ENCODE results near the gene BANK1. TPM values are rescaled to one million over a fixed set of nuclear protein-coding genes. Genes with fewer than 3 reads are reported as not detected.

BANK1 gene
- total RNA-seq, 1 experiment from 2014 or later, result not detected

GRCh38 chr4:102007959-102008425, 217.5 kb downstream of the BANK1 start:
- CTCF ChIA-PET, result interaction anchor here (0.6 kb wide), 1 partner anchor 297 kb away, joined by 3 read pairs; no protein-coding TSS in a partner anchor
- Mint-ChIP-seq H3K4me1 (ENCODE audit: insufficient read depth, unreplicated experiment) (no peaks in the 10 kb centered on the region), H3K9me3 (ENCODE audit: unreplicated experiment) (no peaks in the 10 kb centered on the region), H3K4me3 (ENCODE audit: unreplicated experiment) (no peak overlapping the region), H3K27ac (ENCODE audit: low read depth, unreplicated experiment) (no peak overlapping the region), H3K27me3 (ENCODE audit: insufficient read depth, unreplicated experiment) (no peaks in the 10 kb centered on the region), H3K36me3 (ENCODE audit: insufficient read depth, unreplicated experiment) (no peaks in the 10 kb centered on the region)
- intact Hi-C loops (cut with micrococcal nuclease), result no loop called here
- POLR2A ChIA-PET, result no interaction called here
- no TSS peak for BruUV-seq (replicated peaks)
- no peak for TF ChIP-seq CTCF (IDR thresholded peaks at IDR 0.05; ENCODE audit: unreplicated experiment)
- DNase-seq (ENCODE audit: unreplicated experiment), result no peak

GRCh38 chr4:102008711-102009110, 218.2 kb downstream of the BANK1 start:
- ChIA-PET POLR2A (no interaction called here), CTCF (interaction anchor here (0.6 kb wide), 2 partner anchors 142 to 298 kb away, joined by 3 read pairs; no protein-coding TSS in a partner anchor)
- DNase-seq (ENCODE audit: unreplicated experiment), result peak; percentile 16
- H3K27ac Mint-ChIP-seq (ENCODE audit: low read depth, unreplicated experiment), result no peak overlapping the region
- no peaks in the 10 kb centered on the region for H3K36me3 Mint-ChIP-seq (ENCODE audit: insufficient read depth, unreplicated experiment)
- intact Hi-C loops (cut with micrococcal nuclease), result no loop called here
- no TSS peak for BruUV-seq (replicated peaks)
- H3K4me1 Mint-ChIP-seq (ENCODE audit: insufficient read depth, unreplicated experiment), result no peaks in the 10 kb centered on the region
- no peaks in the 10 kb centered on the region for H3K27me3 Mint-ChIP-seq (ENCODE audit: insufficient read depth, unreplicated experiment)
- H3K9me3 Mint-ChIP-seq (ENCODE audit: unreplicated experiment), result no peaks in the 10 kb centered on the region
- no peak overlapping the region for H3K4me3 Mint-ChIP-seq (ENCODE audit: unreplicated experiment)
- no peak for TF ChIP-seq CTCF (IDR thresholded peaks at IDR 0.05; ENCODE audit: unreplicated experiment)

- no peak for TF ChIP-seq CTCF (IDR thresholded peaks at IDR 0.05; ENCODE audit: unreplicated experiment)
- no peak overlapping the region for H3K4me3 Mint-ChIP-seq (ENCODE audit: unreplicated experiment)
- H3K36me3 Mint-ChIP-seq (ENCODE audit: insufficient read depth, unreplicated experiment), result no peaks in the 10 kb centered on the region
- CTCF ChIA-PET, result no interaction called here
- intact Hi-C loops (cut with micrococcal nuclease), result no loop called here
- H3K27me3 Mint-ChIP-seq (ENCODE audit: insufficient read depth, unreplicated experiment), result no peaks in the 10 kb centered on the region
- H3K4me1 Mint-ChIP-seq (ENCODE audit: insufficient read depth, unreplicated experiment), result peaks cover 5% of the 10 kb centered on the region
- no peak for DNase-seq (ENCODE audit: unreplicated experiment)
- BruUV-seq (replicated peaks), result no TSS peak
- POLR2A ChIA-PET, result no interaction called here
- no peak overlapping the region for H3K27ac Mint-ChIP-seq (ENCODE audit: low read depth, unreplicated experiment)
- H3K9me3 Mint-ChIP-seq (ENCODE audit: unreplicated experiment), result peaks cover 11% of the 10 kb centered on the region
These were observed 231.8 kb downstream of the BANK1 start for GRCh38 chr4:102022343-102022742.

GRCh38 chr4:102027961-102028360, 237.4 kb downstream of the BANK1 start:
- peaks cover under 1% of the 10 kb centered on the region for H3K9me3 Mint-ChIP-seq (ENCODE audit: unreplicated experiment)
- POLR2A ChIA-PET, result no interaction called here
- no peaks in the 10 kb centered on the region for H3K4me1 Mint-ChIP-seq (ENCODE audit: insufficient read depth, unreplicated experiment)
- no peak for DNase-seq (ENCODE audit: unreplicated experiment)
- no peaks in the 10 kb centered on the region for H3K27me3 Mint-ChIP-seq (ENCODE audit: insufficient read depth, unreplicated experiment)
- CTCF ChIA-PET, result interaction anchor here (0.6 to 0.8 kb wide), 2 partner anchors 9 to 374 kb away, joined by 3 read pairs; no protein-coding TSS in a partner anchor
- H3K4me3 Mint-ChIP-seq (ENCODE audit: unreplicated experiment), result no peak overlapping the region
- no peaks in the 10 kb centered on the region for H3K36me3 Mint-ChIP-seq (ENCODE audit: insufficient read depth, unreplicated experiment)
- TF ChIP-seq CTCF (IDR thresholded peaks at IDR 0.05; ENCODE audit: unreplicated experiment), result no peak
- no TSS peak for BruUV-seq (replicated peaks)
- H3K27ac Mint-ChIP-seq (ENCODE audit: low read depth, unreplicated experiment), result no peak overlapping the region
- intact Hi-C loops (cut with micrococcal nuclease), result no loop called here
